GM12865 (cell line): ENCODE measurements around the gene DLX4.

Source experiments
- DNase-seq: peaks from one replicate; pipeline ENCODE4 v3.0.0; 2010; ENCODE audit warnings: low read depth
- H3K4me3 ChIP-seq: 2 replicates; pipeline ENCODE4 v1.5.1; 2011; ENCODE audit warnings: mild to moderate bottlenecking, low read depth, low read length, control low read depth
- CTCF ChIP-seq: IDR thresholded peaks from 2 replicates; pipeline ENCODE4 v1.5.1; 2011; ENCODE audit warnings: low read length, control low read depth, low read depth, inconsistent platforms; ENCODE audit not compliant: insufficient read depth; ENCODE audit errors: missing control alignments

DLX4 gene

GRCh38 chr17:49962599-49963308, 6.2 kb upstream of the DLX4 start:
- no peak for DNase-seq
- TF ChIP-seq CTCF = no peak
- no peak overlapping the region for H3K4me3 ChIP-seq

GRCh38 chr17:49963309-49963625, 5.7 kb upstream of the DLX4 start:
- H3K4me3 ChIP-seq = no peak overlapping the region
- TF ChIP-seq CTCF = no peak
- DNase-seq = no peak

GRCh38 chr17:49963626-49964302, 5.2 kb upstream of the DLX4 start:
- H3K4me3 ChIP-seq = no peak overlapping the region

GRCh38 chr17:49964303-49964768, 4.7 kb upstream of the DLX4 start:
- H3K4me3 ChIP-seq = no peak overlapping the region
- no peak for TF ChIP-seq CTCF
- DNase-seq = no peak

More at GRCh38 chr17:49963626-49964302, 5.2 kb upstream of the DLX4 start:
- TF ChIP-seq CTCF = no peak
- no peak for DNase-seq

GRCh38 chr17:49964769-49965523, 4.0 kb upstream of the DLX4 start:
- H3K4me3 ChIP-seq = no peak overlapping the region
- TF ChIP-seq CTCF = no peak
- DNase-seq = no peak

- TF ChIP-seq CTCF = no peak
- DNase-seq = no peak
- H3K4me3 ChIP-seq = no peak overlapping the region
These were observed 3.5 kb upstream of the DLX4 start for GRCh38 chr17:49965524-49965909.
